CD4-positive, alpha-beta memory T cell (primary cell): Measurements from ENCODE around the gene RNF4. TPM values are rescaled to one million over a fixed set of nuclear protein-coding genes. Genes with fewer than 3 reads are reported as not detected.

Source experiments
- CTCF ChIA-PET: fragments of 350-600 bp; sonication (Branson Sonifier 250); formaldehyde crosslinking; loops from one replicate; lab custom pipeline; 2021; ENCODE audit warnings: inconsistent platforms; ENCODE audit not compliant: partially characterized antibody; lab: Charles Lee
- POLR2A ChIA-PET: fragments of 350-600 bp; sonication (Branson Sonifier 250); formaldehyde crosslinking; loops from one replicate; lab custom pipeline; 2021; ENCODE audit not compliant: partially characterized antibody; lab: Charles Lee
- DNase-seq, 5 donors: peaks; one replicate each; pipeline versions ENCODE4 v3.0.0 to v3.0.0-alpha.2; 2020 to 2022; ENCODE audit warnings: mixed read lengths in 1 of 5
- H3K27ac ChIP-seq: one replicate; pipeline ENCODE4 v1.7.0; 2013; ENCODE audit warnings: low read depth, low read length
- H3K27me3 ChIP-seq: 2 replicates; pipeline ENCODE4 v1.7.0; 2013; ENCODE audit warnings: mild to moderate bottlenecking, low read length, moderate library complexity; ENCODE audit not compliant: insufficient read depth
- H3K36me3 ChIP-seq: 2 replicates; pipeline ENCODE4 v1.7.0; 2013; ENCODE audit warnings: mild to moderate bottlenecking, low read length, moderate library complexity; ENCODE audit not compliant: insufficient read depth
- H3K4me1 ChIP-seq: 2 replicates; pipeline ENCODE4 v1.7.0; 2013; ENCODE audit warnings: mild to moderate bottlenecking, low read length, moderate library complexity; ENCODE audit not compliant: insufficient read depth
- H3K4me3 ChIP-seq, 2 donors: one replicate each; pipeline ENCODE4 v1.7.0; 2013; ENCODE audit warnings: low read length in 2 of 2, mild to moderate bottlenecking in 1 of 2
- H3K9me3 ChIP-seq, 2 donors: one replicate each; pipeline ENCODE4 v1.7.0; 2013; ENCODE audit warnings: low read length in 2 of 2, control low read depth in 1 of 2; ENCODE audit not compliant: control insufficient read depth in 1 of 2
- H3K27ac Mint-ChIP-seq, 7 donors: one replicate each; pipeline ENCODE4 v1.8.0; 2020 to 2021; ENCODE audit warnings: mixed read lengths in 7 of 7, mild to moderate bottlenecking in 6 of 7, inconsistent platforms in 3 of 7, moderate library complexity in 3 of 7
- H3K27me3 Mint-ChIP-seq, 2 donors: one replicate each; pipeline ENCODE4 v1.8.0; 2020 to 2021; ENCODE audit warnings: mixed read lengths in 2 of 2
- H3K36me3 Mint-ChIP-seq, 2 donors: one replicate each; pipeline ENCODE4 v1.8.0; 2020 to 2021; ENCODE audit warnings: mixed read lengths in 2 of 2, inconsistent platforms in 1 of 2, mild to moderate bottlenecking in 1 of 2
- H3K4me1 Mint-ChIP-seq, 4 donors: one replicate each; pipeline ENCODE4 v1.8.0; 2020 to 2021; ENCODE audit warnings: mixed read lengths in 4 of 4, mild to moderate bottlenecking in 1 of 4
- H3K4me3 Mint-ChIP-seq, 8 donors: one replicate each; pipeline ENCODE4 v1.8.0; 2020 to 2021; ENCODE audit warnings: mixed read lengths in 8 of 8, mild to moderate bottlenecking in 7 of 8, moderate library complexity in 6 of 8, inconsistent platforms in 3 of 8
- H3K9me3 Mint-ChIP-seq, 8 donors: one replicate each; pipeline ENCODE4 v1.8.0; 2020 to 2021; ENCODE audit warnings: mixed read lengths in 8 of 8, mild to moderate bottlenecking in 5 of 8, inconsistent platforms in 3 of 8, moderate library complexity in 1 of 8
- intact Hi-C: fragments of 100-400 bp; cut with micrococcal nuclease; formaldehyde crosslinking; loops from one replicate; pipeline ENCODE4 v1.15.1; 2023
- polyA plus RNA-seq, 2 donors: library from polyadenylated mRNA; unstranded; fragments of 300-500 nt; fragmentation: Illumina TruSeq; gene quantifications; one replicate each; pipeline ENCODE4 v1.2.3, GENCODE V29; 2021
- total RNA-seq, 2 experiments: library from RNA; stranded (reverse); gene quantifications; one replicate each; pipeline ENCODE4 v1.2.3, GENCODE V29; 2021

Gene RNF4
- total and polyA plus RNA-seq, 4 experiments from 2014 or later = 68.0 to 105 (median 99.0) TPM

- POLR2A ChIA-PET = no interaction called here
- Mint-ChIP-seq H3K4me1 (peaks cover 0 to 5% (median 2%) of the 10 kb centered on the region in 4 donors), H3K27ac (peak overlapping the region in 1 of 7 donors; percentile 13), H3K9me3 (peaks cover 0 to 2% (median 0%) of the 10 kb centered on the region in 8 donors), H3K4me3 (no peak overlapping the region), H3K27me3 (no peaks in the 10 kb centered on the region), H3K36me3 (no peaks in the 10 kb centered on the region)
- H3K27ac ChIP-seq = no peak overlapping the region
- DNase-seq = no peak
- H3K9me3 ChIP-seq = no peaks in the 10 kb centered on the region
- H3K27me3 ChIP-seq = no peaks in the 10 kb centered on the region
- no peaks in the 10 kb centered on the region for H3K36me3 ChIP-seq
- no peak overlapping the region for H3K4me3 ChIP-seq
- intact Hi-C loops = no loop called here
- CTCF ChIA-PET = interaction anchor here (0.9 to 10.2 kb wide), 2 partner anchors 156 to 218 kb away, joined by 3 to 84 read pairs; no protein-coding TSS in a partner anchor
- peaks cover 6% of the 10 kb centered on the region for H3K4me1 ChIP-seq
These were observed 31.3 kb upstream of the RNF4 start for GRCh38 chr4:2437475-2438215.

GRCh38 chr4:2438822-2439718 lies 29.8 kb upstream of the RNF4 start:
- Histone ChIP-seq H3K4me1 (peaks cover 6% of the 10 kb centered on the region), H3K36me3 (no peaks in the 10 kb centered on the region), H3K9me3 (no peaks in the 10 kb centered on the region), H3K27me3 (no peaks in the 10 kb centered on the region), H3K27ac (no peak overlapping the region), H3K4me3 (no peak overlapping the region)
- intact Hi-C loops = no loop called here
- Mint-ChIP-seq H3K36me3 (no peaks in the 10 kb centered on the region), H3K4me3 (no peak overlapping the region), H3K27me3 (no peaks in the 10 kb centered on the region), H3K4me1 (peaks cover 0 to 5% (median 2%) of the 10 kb centered on the region in 4 donors), H3K27ac (no peak overlapping the region), H3K9me3 (no peaks in the 10 kb centered on the region)
- no peak for DNase-seq
- POLR2A ChIA-PET = no interaction called here
- CTCF ChIA-PET = interaction anchor here (10.2 kb wide), 1 partner anchor 220 kb away, joined by 84 read pairs; no protein-coding TSS in a partner anchor

- Histone ChIP-seq H3K9me3 (no peaks in the 10 kb centered on the region), H3K27me3 (no peaks in the 10 kb centered on the region), H3K27ac (no peak overlapping the region), H3K4me3 (no peak overlapping the region), H3K4me1 (peaks cover 6% of the 10 kb centered on the region), H3K36me3 (no peaks in the 10 kb centered on the region)
- ChIA-PET POLR2A (interaction anchor here (0.7 to 1.2 kb wide), 3 partner anchors 29 to 222 kb away, joined by 3 to 4 read pairs (median 3); no protein-coding TSS in a partner anchor), CTCF (interaction anchor here (0.7 to 10.2 kb wide), 11 partner anchors 8 to 222 kb away, joined by 3 to 84 read pairs (median 5); partner anchors contain the start of genes CFAP99, MXD4 and ZFYVE28)
- Mint-ChIP-seq H3K27ac (peak overlapping the region in 1 of 7 donors; percentile 82), H3K9me3 (no peaks in the 10 kb centered on the region), H3K4me3 (peak overlapping the region in 1 of 8 donors; percentile 43), H3K36me3 (no peaks in the 10 kb centered on the region), H3K4me1 (peaks cover 0 to 5% (median 2%) of the 10 kb centered on the region in 4 donors), H3K27me3 (no peaks in the 10 kb centered on the region)
- intact Hi-C loops = loop anchor here (1.0 to 2.0 kb wide), 3 partner anchors 29 to 221 kb away; no protein-coding TSS in a partner anchor
- DNase-seq = peak; percentile 63 to 78 (median 69)
These were observed 27.3 kb upstream of the RNF4 start for GRCh38 chr4:2441393-2442174.

- no peak overlapping the region for H3K4me3 ChIP-seq
- H3K27ac ChIP-seq = no peak overlapping the region
- DNase-seq = no peak
- H3K27ac Mint-ChIP-seq = no peak overlapping the region
- H3K36me3 ChIP-seq = no peaks in the 10 kb centered on the region
- no peaks in the 10 kb centered on the region for H3K9me3 Mint-ChIP-seq
- ChIA-PET POLR2A (interaction anchor here (0.8 to 1.2 kb wide), 2 partner anchors 160 to 222 kb away, joined by 3 to 4 read pairs; no protein-coding TSS in a partner anchor), CTCF (interaction anchor here (0.7 to 10.2 kb wide), 10 partner anchors 8 to 223 kb away, joined by 3 to 84 read pairs (median 4); partner anchors contain the start of genes CFAP99, MXD4 and ZFYVE28)
- intact Hi-C loops = no loop called here
- no peaks in the 10 kb centered on the region for H3K9me3 ChIP-seq
- peaks cover 0 to 5% (median 2%) of the 10 kb centered on the region in 4 donors for H3K4me1 Mint-ChIP-seq
- H3K27me3 ChIP-seq = no peaks in the 10 kb centered on the region
- H3K36me3 Mint-ChIP-seq = no peaks in the 10 kb centered on the region
- no peak overlapping the region for H3K4me3 Mint-ChIP-seq
- H3K4me1 ChIP-seq = peaks cover 6% of the 10 kb centered on the region
- no peaks in the 10 kb centered on the region for H3K27me3 Mint-ChIP-seq
These were observed 26.5 kb upstream of the RNF4 start for GRCh38 chr4:2442175-2442993.

- no peak overlapping the region for H3K27ac Mint-ChIP-seq
- H3K27me3 ChIP-seq = no peaks in the 10 kb centered on the region
- H3K4me1 ChIP-seq = peaks cover 6% of the 10 kb centered on the region
- intact Hi-C loops = no loop called here
- peaks cover 0 to 5% (median 2%) of the 10 kb centered on the region in 4 donors for H3K4me1 Mint-ChIP-seq
- CTCF ChIA-PET = interaction anchor here (1.2 to 10.2 kb wide), 2 partner anchors 31 to 224 kb away, joined by 5 to 84 read pairs; no protein-coding TSS in a partner anchor
- no peaks in the 10 kb centered on the region for H3K27me3 Mint-ChIP-seq
- H3K27ac ChIP-seq = no peak overlapping the region
- no peaks in the 10 kb centered on the region for H3K9me3 ChIP-seq
- no peaks in the 10 kb centered on the region for H3K36me3 Mint-ChIP-seq
- POLR2A ChIA-PET = no interaction called here
- no peaks in the 10 kb centered on the region for H3K9me3 Mint-ChIP-seq
- no peak overlapping the region for H3K4me3 Mint-ChIP-seq
- no peak overlapping the region for H3K4me3 ChIP-seq
- no peak for DNase-seq
- no peaks in the 10 kb centered on the region for H3K36me3 ChIP-seq
These were observed 25.7 kb upstream of the RNF4 start for GRCh38 chr4:2443061-2443730.
